Measurements from ENCODE around the gene RNF150. TPM values are rescaled to one million over a fixed set of nuclear protein-coding genes. Genes with fewer than 3 reads are reported as not detected.

The RNF150 gene
- total and polyA plus RNA-seq, 9 donors: 7.6 to 43.2 (median 31.2) TPM

GRCh38 chr4:140971077-140971792, 162.0 kb downstream of the RNF150 start:
- intact Hi-C loops (cut with DNase I): no loop called here
- Histone ChIP-seq H3K9me3 (no peaks in the 10 kb centered on the region), H3K27ac (no peak overlapping the region), H3K4me1 (ENCODE audit: insufficient read depth) (no peaks in the 10 kb centered on the region), H3K4me3 (no peak overlapping the region), H3K36me3 (no peaks in the 10 kb centered on the region), H3K27me3 (no peaks in the 10 kb centered on the region)
- 58 to 59% (median 58%) methylated on average over 3 of the region's 3 CpGs for WGBS, 3 donors
- DNase-seq: no peak
- TF ChIP-seq EP300 (IDR thresholded peaks at IDR 0.05) (no peak), POLR2A (IDR thresholded peaks at IDR 0.05) (no peak), CTCF (IDR thresholded peaks at IDR 0.05) (no peak)

GRCh38 chr4:140969296-140969695, 164.0 kb downstream of the RNF150 start:
- 92 to 93% (median 92%) methylated on average over 3 of the region's 3 CpGs for WGBS, 3 donors

GRCh38 chr4:140968371-140968770, 164.9 kb downstream of the RNF150 start:
- Histone ChIP-seq H3K9me3 (no peaks in the 10 kb centered on the region), H3K36me3 (no peaks in the 10 kb centered on the region), H3K27ac (no peak overlapping the region), H3K4me1 (ENCODE audit: insufficient read depth) (no peaks in the 10 kb centered on the region), H3K27me3 (no peaks in the 10 kb centered on the region), H3K4me3 (no peak overlapping the region)
- intact Hi-C loops (cut with DNase I): no loop called here
- 67 to 95% (median 92%) methylated on average over 3 of the region's 3 CpGs for WGBS, 3 donors
- DNase-seq: no peak
- no peak for TF ChIP-seq CTCF (IDR thresholded peaks at IDR 0.05)

More at GRCh38 chr4:140969296-140969695, 164.0 kb downstream of the RNF150 start:
- H3K4me3 ChIP-seq: no peak overlapping the region
- H3K27ac ChIP-seq: no peak overlapping the region
- DNase-seq: no peak
- no peak for TF ChIP-seq CTCF (IDR thresholded peaks at IDR 0.05)
- TF ChIP-seq EP300 (IDR thresholded peaks at IDR 0.05): no peak
- no peak for TF ChIP-seq POLR2A (IDR thresholded peaks at IDR 0.05)
- H3K9me3 ChIP-seq: no peaks in the 10 kb centered on the region
- no peaks in the 10 kb centered on the region for H3K27me3 ChIP-seq
- H3K36me3 ChIP-seq: no peaks in the 10 kb centered on the region
- intact Hi-C loops (cut with DNase I): no loop called here
- H3K4me1 ChIP-seq (ENCODE audit: insufficient read depth): no peaks in the 10 kb centered on the region

- 92 to 94% (median 93%) methylated on average over 1 of the region's 1 CpG for WGBS, 3 donors
Observed at GRCh38 chr4:140963883-140964282, 169.4 kb downstream of the RNF150 start.

GRCh38 chr4:140955641-140956040, 177.6 kb downstream of the RNF150 start:
- Histone ChIP-seq H3K36me3 (no peaks in the 10 kb centered on the region), H3K27me3 (no peaks in the 10 kb centered on the region), H3K27ac (peak overlapping the region in 1 of 2 donors; percentile 50), H3K4me1 (ENCODE audit: insufficient read depth) (peaks cover 8% of the 10 kb centered on the region), H3K4me3 (no peak overlapping the region), H3K9me3 (no peaks in the 10 kb centered on the region)
- 6 to 27% (median 11%) methylated on average over 1 of the region's 1 CpG for WGBS, 3 donors
- no peak for DNase-seq
- intact Hi-C loops (cut with DNase I): loop anchor here in 1 of 4 donors (2.0 kb wide), 1 partner anchor 25 kb away; no protein-coding TSS in a partner anchor
- TF ChIP-seq EP300 (IDR thresholded peaks at IDR 0.05) (no peak), POLR2A (IDR thresholded peaks at IDR 0.05) (no peak), CTCF (IDR thresholded peaks at IDR 0.05) (no peak)

More at GRCh38 chr4:140963883-140964282, 169.4 kb downstream of the RNF150 start:
- Histone ChIP-seq H3K4me1 (ENCODE audit: insufficient read depth) (no peaks in the 10 kb centered on the region), H3K27me3 (no peaks in the 10 kb centered on the region), H3K9me3 (no peaks in the 10 kb centered on the region), H3K27ac (no peak overlapping the region), H3K36me3 (no peaks in the 10 kb centered on the region), H3K4me3 (no peak overlapping the region)
- TF ChIP-seq EP300 (IDR thresholded peaks at IDR 0.05): no peak
- no peak for DNase-seq
- intact Hi-C loops (cut with DNase I): no loop called here
